ENCODE data around the gene TMEM144.

The TMEM144 gene

DNA sequence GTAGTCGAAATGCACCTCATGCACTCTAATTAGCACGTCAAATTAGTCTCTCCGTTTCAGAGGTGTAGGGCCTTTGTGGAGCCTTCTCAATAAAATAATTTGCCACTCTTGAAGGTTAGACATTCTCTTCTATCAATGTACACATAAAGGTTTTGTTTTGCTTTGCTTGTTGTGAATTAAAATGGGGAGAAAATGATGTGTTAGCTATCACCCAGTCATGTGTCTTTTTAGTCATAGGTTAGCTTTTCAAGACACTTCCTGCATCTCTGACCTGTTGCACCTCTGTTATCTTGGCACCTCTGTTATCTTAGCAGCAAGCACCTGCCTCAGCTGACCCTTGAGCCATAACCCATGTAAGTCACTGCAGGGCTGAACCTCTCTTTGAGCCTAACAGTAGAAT is 936 bp downstream of the TMEM144 start:
- Histone ChIP-seq H3K23ac (ENCODE audit: low read length in 2 of 2) (no peak overlapping the region), H3K36me3 (ENCODE audit: control insufficient read depth in 1 of 2, insufficient read depth in 2 of 2, low read depth in 1 of 2, low read length in 2 of 2) (peaks cover 0 to 2% of the 10 kb centered on the region in 2 experiments), H4K91ac (ENCODE audit: low read length) (no peak overlapping the region), H3K14ac (ENCODE audit: low read length in 2 of 2) (no peak overlapping the region), H3K4ac (ENCODE audit: low read depth in 1 of 2, low read length in 2 of 2) (no peak overlapping the region), H3K27me3 (ENCODE audit: control insufficient read depth in 1 of 2, insufficient read depth in 1 of 2, low read length in 2 of 2) (no peaks in the 10 kb centered on the region), H4K8ac (ENCODE audit: low read length) (no peak overlapping the region), H2AFZ (ENCODE audit: low read depth, low read length) (no peak overlapping the region), H3K18ac (ENCODE audit: low read depth in 1 of 2, low read length in 2 of 2) (no peak overlapping the region), H3K4me1 (ENCODE audit: control insufficient read depth, insufficient read depth, low read depth, low read length) (peaks cover 2% of the 10 kb centered on the region), H2BK15ac (ENCODE audit: low read depth, poor library complexity, severe bottlenecking) (no peak overlapping the region), H3K4me3 (ENCODE audit: insufficient read depth in 1 of 2, low read depth in 1 of 2, low read length in 2 of 2) (peak overlapping the region in 1 of 2 experiments; percentile 77), H2BK12ac (ENCODE audit: low read length in 2 of 2) (no peak overlapping the region), H3K27ac (ENCODE audit: low read length, poor library complexity, severe bottlenecking) (no peak overlapping the region), H3K79me1 (replicated peaks; ENCODE audit: low read length, poor library complexity, severe bottlenecking) (no peaks in the 10 kb centered on the region), H3K4me2 (ENCODE audit: low read length, poor library complexity, severe bottlenecking) (peak overlapping the region; percentile 10), H3K9me3 (ENCODE audit: control insufficient read depth, low read length) (no peaks in the 10 kb centered on the region), H2BK5ac (ENCODE audit: low read depth, low read length, poor library complexity, severe bottlenecking) (no peak overlapping the region), H2AK5ac (ENCODE audit: low read length, severe bottlenecking) (no peak overlapping the region), H2BK120ac (ENCODE audit: low read depth, low read length) (no peak overlapping the region), H3K9ac (ENCODE audit: low read length) (peak overlapping the region; percentile 95)
- no peak for DNase-seq
- WGBS, result 68% methylated on average over 3 of the region's 3 CpGs

DNA sequence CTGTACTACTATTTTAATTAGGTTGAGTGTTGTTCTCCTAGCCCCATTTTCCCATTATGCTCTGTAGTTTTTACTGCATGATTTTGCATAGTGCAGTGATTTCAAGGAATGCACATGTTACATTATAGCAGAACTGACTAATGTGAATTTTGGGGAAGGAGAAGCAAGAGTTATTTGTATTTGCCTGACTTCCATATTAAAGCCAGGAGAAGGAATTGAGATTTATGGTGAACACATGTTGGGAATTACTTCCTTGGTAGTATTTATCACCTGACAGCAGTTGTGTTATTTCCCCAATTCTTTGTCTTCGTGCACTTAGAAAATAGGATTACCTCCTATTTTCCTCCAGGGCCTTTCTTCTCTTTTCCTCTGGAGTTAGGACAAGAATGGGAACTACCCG is 3.2 kb downstream of the TMEM144 start:
- H4K91ac ChIP-seq (ENCODE audit: low read length), result no peak overlapping the region
- no peak for DNase-seq
- 89% methylated on average over 2 of the region's 2 CpGs for WGBS
- H2AFZ ChIP-seq (ENCODE audit: low read depth, low read length), result no peak overlapping the region
- H3K27ac ChIP-seq (ENCODE audit: low read length, poor library complexity, severe bottlenecking), result no peak overlapping the region
- no peak overlapping the region for H2BK15ac ChIP-seq (ENCODE audit: low read depth, poor library complexity, severe bottlenecking)
- no peak overlapping the region for H3K23ac ChIP-seq (ENCODE audit: low read length in 2 of 2)
- no peaks in the 10 kb centered on the region for H3K79me1 ChIP-seq (replicated peaks; ENCODE audit: low read length, poor library complexity, severe bottlenecking)
- no peak overlapping the region for H2BK12ac ChIP-seq (ENCODE audit: low read length in 2 of 2)
- H3K4me3 ChIP-seq (ENCODE audit: insufficient read depth in 1 of 2, low read depth in 1 of 2, low read length in 2 of 2), result no peak overlapping the region
- no peaks in the 10 kb centered on the region for H3K27me3 ChIP-seq (ENCODE audit: control insufficient read depth in 1 of 2, insufficient read depth in 1 of 2, low read length in 2 of 2)
- H3K14ac ChIP-seq (ENCODE audit: low read length in 2 of 2), result no peak overlapping the region
- no peaks in the 10 kb centered on the region for H3K9me3 ChIP-seq (ENCODE audit: control insufficient read depth, low read length)
- no peak overlapping the region for H2BK120ac ChIP-seq (ENCODE audit: low read depth, low read length)
- peaks cover 2% of the 10 kb centered on the region for H3K4me1 ChIP-seq (ENCODE audit: control insufficient read depth, insufficient read depth, low read depth, low read length)
- no peak overlapping the region for H2AK5ac ChIP-seq (ENCODE audit: low read length, severe bottlenecking)
- H3K9ac ChIP-seq (ENCODE audit: low read length), result no peak overlapping the region
- no peak overlapping the region for H3K18ac ChIP-seq (ENCODE audit: low read depth in 1 of 2, low read length in 2 of 2)
- H3K4ac ChIP-seq (ENCODE audit: low read depth in 1 of 2, low read length in 2 of 2), result no peak overlapping the region
- H3K4me2 ChIP-seq (ENCODE audit: low read length, poor library complexity, severe bottlenecking), result no peak overlapping the region
- H4K8ac ChIP-seq (ENCODE audit: low read length), result no peak overlapping the region
- H3K36me3 ChIP-seq (ENCODE audit: control insufficient read depth in 1 of 2, insufficient read depth in 2 of 2, low read depth in 1 of 2, low read length in 2 of 2), result peaks cover 0 to 6% of the 10 kb centered on the region in 2 experiments
- H2BK5ac ChIP-seq (ENCODE audit: low read depth, low read length, poor library complexity, severe bottlenecking), result no peak overlapping the region

DNA sequence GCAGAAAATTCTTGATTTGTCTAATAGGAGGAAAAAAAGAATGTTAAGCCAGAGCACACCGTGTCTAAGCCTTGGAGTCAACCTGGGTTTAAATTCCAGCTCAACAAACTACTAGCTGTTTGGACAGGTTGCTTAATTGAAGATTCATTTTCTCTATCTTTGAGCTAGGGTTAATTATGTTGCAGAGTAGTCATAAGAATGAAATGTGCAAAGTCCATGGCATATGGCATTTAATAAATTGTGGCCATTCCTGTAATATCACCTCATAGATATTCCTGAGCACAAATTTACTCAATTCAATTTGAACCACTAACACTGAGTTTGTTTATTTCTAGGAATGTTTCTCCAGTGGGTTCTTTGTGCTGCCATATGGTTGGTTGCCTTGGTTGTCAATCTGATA is 4.6 kb downstream of the TMEM144 start:
- Histone ChIP-seq H4K8ac (ENCODE audit: low read length) (no peak overlapping the region), H3K4ac (ENCODE audit: low read depth in 1 of 2, low read length in 2 of 2) (no peak overlapping the region), H2BK5ac (ENCODE audit: low read depth, low read length, poor library complexity, severe bottlenecking) (no peak overlapping the region), H3K23ac (ENCODE audit: low read length in 2 of 2) (no peak overlapping the region), H3K4me3 (ENCODE audit: insufficient read depth in 1 of 2, low read depth in 1 of 2, low read length in 2 of 2) (no peak overlapping the region), H4K91ac (ENCODE audit: low read length) (no peak overlapping the region), H3K9me3 (ENCODE audit: control insufficient read depth, low read length) (no peaks in the 10 kb centered on the region), H2BK12ac (ENCODE audit: low read length in 2 of 2) (no peak overlapping the region), H3K79me1 (replicated peaks; ENCODE audit: low read length, poor library complexity, severe bottlenecking) (no peaks in the 10 kb centered on the region), H3K27ac (ENCODE audit: low read length, poor library complexity, severe bottlenecking) (no peak overlapping the region), H2AFZ (ENCODE audit: low read depth, low read length) (no peak overlapping the region), H3K27me3 (ENCODE audit: control insufficient read depth in 1 of 2, insufficient read depth in 1 of 2, low read length in 2 of 2) (no peaks in the 10 kb centered on the region), H3K14ac (ENCODE audit: low read length in 2 of 2) (no peak overlapping the region), H2BK120ac (ENCODE audit: low read depth, low read length) (no peak overlapping the region), H3K4me2 (ENCODE audit: low read length, poor library complexity, severe bottlenecking) (no peak overlapping the region), H3K36me3 (ENCODE audit: control insufficient read depth in 1 of 2, insufficient read depth in 2 of 2, low read depth in 1 of 2, low read length in 2 of 2) (peaks cover 0 to 9% of the 10 kb centered on the region in 2 experiments), H3K4me1 (ENCODE audit: control insufficient read depth, insufficient read depth, low read depth, low read length) (peaks cover 2% of the 10 kb centered on the region), H2AK5ac (ENCODE audit: low read length, severe bottlenecking) (no peak overlapping the region), H3K18ac (ENCODE audit: low read depth in 1 of 2, low read length in 2 of 2) (no peak overlapping the region), H3K9ac (ENCODE audit: low read length) (no peak overlapping the region), H2BK15ac (ENCODE audit: low read depth, poor library complexity, severe bottlenecking) (no peak overlapping the region)
- WGBS, result 77% methylated on average over 1 of the region's 1 CpG
- DNase-seq, result no peak

- Histone ChIP-seq H2AK5ac (ENCODE audit: low read length, severe bottlenecking) (no peak overlapping the region), H3K9me3 (ENCODE audit: control insufficient read depth, low read length) (no peaks in the 10 kb centered on the region), H3K9ac (ENCODE audit: low read length) (no peak overlapping the region), H3K27me3 (ENCODE audit: control insufficient read depth in 1 of 2, insufficient read depth in 1 of 2, low read length in 2 of 2) (no peaks in the 10 kb centered on the region), H3K79me1 (replicated peaks; ENCODE audit: low read length, poor library complexity, severe bottlenecking) (no peaks in the 10 kb centered on the region), H2AFZ (ENCODE audit: low read depth, low read length) (no peak overlapping the region), H3K27ac (ENCODE audit: low read length, poor library complexity, severe bottlenecking) (no peak overlapping the region), H3K23ac (ENCODE audit: low read length in 2 of 2) (no peak overlapping the region), H4K8ac (ENCODE audit: low read length) (no peak overlapping the region), H2BK15ac (ENCODE audit: low read depth, poor library complexity, severe bottlenecking) (no peak overlapping the region), H3K14ac (ENCODE audit: low read length in 2 of 2) (no peak overlapping the region), H2BK5ac (ENCODE audit: low read depth, low read length, poor library complexity, severe bottlenecking) (no peak overlapping the region), H2BK12ac (ENCODE audit: low read length in 2 of 2) (no peak overlapping the region), H3K4ac (ENCODE audit: low read depth in 1 of 2, low read length in 2 of 2) (no peak overlapping the region), H2BK120ac (ENCODE audit: low read depth, low read length) (no peak overlapping the region), H3K4me2 (ENCODE audit: low read length, poor library complexity, severe bottlenecking) (no peak overlapping the region), H3K36me3 (ENCODE audit: control insufficient read depth in 1 of 2, insufficient read depth in 2 of 2, low read depth in 1 of 2, low read length in 2 of 2) (peaks cover 0 to 15% of the 10 kb centered on the region in 2 experiments), H3K18ac (ENCODE audit: low read depth in 1 of 2, low read length in 2 of 2) (no peak overlapping the region), H4K91ac (ENCODE audit: low read length) (no peak overlapping the region), H3K4me3 (ENCODE audit: insufficient read depth in 1 of 2, low read depth in 1 of 2, low read length in 2 of 2) (no peak overlapping the region), H3K4me1 (ENCODE audit: control insufficient read depth, insufficient read depth, low read depth, low read length) (no peaks in the 10 kb centered on the region)
- DNase-seq, result no peak
- no CpG with 5 or more reads among the region's 5 CpGs for WGBS
These were observed 7.5 kb downstream of the TMEM144 start for GRCh38 chr4:158217763-158218162.
